ENCODE measurements around the gene TARBP2. TPM values are rescaled to one million over a fixed set of nuclear protein-coding genes. Genes with fewer than 3 reads are reported as not detected.

The TARBP2 gene
- total RNA-seq, 4 donors from 2014 or later, result 16.0 to 27.1 (median 22.7) TPM

DNA sequence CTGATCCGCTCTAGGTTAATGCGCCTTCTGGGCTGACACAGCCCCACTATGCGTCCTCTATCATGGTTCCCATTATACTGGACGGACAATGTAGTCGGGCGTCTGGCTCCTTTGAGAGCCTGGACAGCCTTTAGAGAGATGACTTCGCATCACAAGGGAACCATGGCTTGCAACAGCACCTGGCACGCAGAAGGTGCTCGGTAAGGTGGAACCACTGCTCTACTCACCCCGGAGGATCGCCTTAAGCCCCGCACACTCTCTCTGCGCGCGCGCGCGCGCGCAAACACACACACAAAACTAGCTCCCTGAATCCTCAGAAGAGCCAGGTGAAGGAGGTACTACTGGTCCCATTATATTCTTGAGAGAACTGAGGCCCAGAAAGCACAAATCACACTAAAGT is 8.9 kb upstream of the TARBP2 start:
- no peak for TF ChIP-seq CTCF (IDR thresholded peaks at IDR 0.05; ENCODE audit: low read depth)

GRCh38 chr12:53492830-53493609 is 8.1 kb upstream of the TARBP2 start:
- TF ChIP-seq CTCF (IDR thresholded peaks at IDR 0.05; ENCODE audit: low read depth), result no peak

DNA sequence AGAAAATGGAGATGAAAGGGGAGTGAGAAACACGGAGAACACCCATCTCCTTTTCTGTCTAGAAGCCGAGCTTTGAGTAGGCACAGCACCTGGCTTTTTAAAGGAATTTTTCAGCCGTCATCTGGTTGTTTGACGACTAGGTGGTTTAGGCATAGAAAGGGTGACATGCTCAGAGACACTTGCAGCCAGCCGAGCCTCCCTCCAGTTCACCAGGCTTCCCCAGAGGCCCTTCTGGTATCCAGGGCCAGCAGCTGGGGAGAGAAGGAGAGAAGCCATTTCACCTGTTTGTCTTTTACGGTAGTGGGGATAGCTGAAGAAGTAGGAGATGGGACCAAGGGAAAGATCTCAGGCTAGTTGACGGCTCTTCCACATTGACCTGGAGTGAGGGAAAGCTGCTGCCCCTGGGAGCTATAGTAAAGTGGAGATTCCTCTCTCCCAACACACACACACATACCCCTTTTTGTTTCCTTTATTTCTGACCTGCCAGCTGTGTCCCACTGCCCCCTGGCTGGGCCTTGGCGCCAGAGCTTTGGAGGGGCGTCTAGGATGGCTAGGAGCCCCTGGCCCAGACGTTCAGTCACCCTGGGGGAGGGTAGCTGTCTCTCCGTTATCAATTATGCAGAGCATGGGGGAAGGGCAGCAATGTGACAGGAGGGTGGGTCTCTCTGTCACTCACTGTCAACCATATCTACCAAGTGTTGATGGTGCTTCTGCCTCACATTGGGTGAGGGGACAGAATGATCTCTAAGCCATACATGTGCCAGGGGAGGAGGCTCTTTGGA is 7.3 kb upstream of the TARBP2 start:
- TF ChIP-seq CTCF (IDR thresholded peaks at IDR 0.05; ENCODE audit: low read depth), result no peak

DNA sequence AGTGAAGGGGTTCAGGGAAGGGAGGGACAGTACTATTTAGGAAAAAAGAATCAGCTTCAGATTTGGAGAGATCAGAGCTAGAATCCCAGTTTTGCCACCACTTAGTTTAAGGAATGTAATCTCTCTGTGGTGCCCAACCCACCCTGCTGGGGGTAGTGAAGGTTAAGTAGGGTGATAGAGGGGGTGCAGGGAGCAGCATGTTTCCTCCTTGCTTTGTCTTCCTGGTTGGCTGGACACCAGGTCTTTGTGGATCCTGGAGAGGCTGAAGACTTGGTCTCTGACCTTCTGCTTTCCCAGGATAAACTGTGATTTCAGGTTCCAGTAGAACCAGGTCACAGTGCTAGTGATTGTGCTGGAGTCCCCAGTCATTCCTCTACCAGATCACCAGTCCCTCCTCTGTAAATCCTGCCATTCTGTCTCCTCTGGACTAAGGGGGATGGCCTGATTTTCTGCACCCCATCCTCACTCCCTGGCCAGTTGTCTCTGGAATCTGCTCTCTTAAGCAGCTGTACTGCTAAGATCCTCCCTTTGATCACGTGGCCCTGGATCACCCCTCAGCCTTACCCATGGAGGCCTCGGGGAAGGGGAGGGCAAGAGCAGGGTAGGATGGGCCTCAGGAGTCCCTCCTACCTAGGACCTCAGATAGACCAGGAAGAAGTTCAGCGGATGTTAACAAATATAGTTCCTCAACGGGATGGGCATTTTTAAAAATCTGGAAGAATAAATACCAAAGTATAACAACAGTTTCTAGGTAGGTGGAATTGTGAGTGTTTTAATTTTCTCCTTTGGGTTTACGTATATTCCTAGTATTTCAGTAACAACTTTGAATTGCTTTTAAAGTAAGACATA is 5.0 kb upstream of the TARBP2 start:
- TF ChIP-seq CTCF (IDR thresholded peaks at IDR 0.05; ENCODE audit: low read depth), result no peak

GRCh38 chr12:53496752-53497032 is 4.4 kb upstream of the TARBP2 start:
- no peak for TF ChIP-seq CTCF (IDR thresholded peaks at IDR 0.05; ENCODE audit: low read depth)

GRCh38 chr12:53497461-53497860 is 3.6 kb upstream of the TARBP2 start:
- TF ChIP-seq CTCF (IDR thresholded peaks at IDR 0.05; ENCODE audit: low read depth), result no peak

GRCh38 chr12:53498235-53498630 is 2.9 kb upstream of the TARBP2 start:
- TF ChIP-seq CTCF (IDR thresholded peaks at IDR 0.05; ENCODE audit: low read depth), result no peak

Measured in subcutaneous adipose tissue (tissue), 4 donors.